DMS114 treated with DMSO at 0.1 percent for 48 hours (cell line): ENCODE results near the gene WIF1.

Experiments used
- DNase-seq: peaks from one replicate; lab custom pipeline; 2025; ENCODE audit not compliant: unreplicated experiment; lab: John Stamatoyannopoulos, UW

WIF1 gene

GRCh38 chr12:65025136-65025535 lies 96.0 kb downstream of the WIF1 start:
- no peak for DNase-seq

DNA sequence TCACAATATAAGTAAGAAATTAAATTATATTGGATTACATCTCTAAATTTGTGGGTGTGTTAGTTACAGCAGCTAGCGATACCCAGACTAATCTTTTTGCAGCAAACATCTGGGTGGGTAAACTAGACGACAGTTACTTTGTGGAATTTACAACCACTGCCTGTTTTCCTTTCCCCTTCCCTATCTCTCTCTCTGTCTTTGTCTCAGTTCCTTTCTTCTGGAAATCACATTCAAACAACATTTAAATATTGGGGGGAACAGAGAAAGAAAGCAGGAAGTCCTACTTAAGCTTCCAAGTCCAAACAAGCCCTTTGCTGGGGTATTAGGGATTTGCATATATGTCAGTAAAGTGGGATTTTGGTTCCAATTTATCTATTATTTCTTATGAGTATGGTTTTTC lies 97.6 kb downstream of the WIF1 start:
- no peak for DNase-seq

DNA sequence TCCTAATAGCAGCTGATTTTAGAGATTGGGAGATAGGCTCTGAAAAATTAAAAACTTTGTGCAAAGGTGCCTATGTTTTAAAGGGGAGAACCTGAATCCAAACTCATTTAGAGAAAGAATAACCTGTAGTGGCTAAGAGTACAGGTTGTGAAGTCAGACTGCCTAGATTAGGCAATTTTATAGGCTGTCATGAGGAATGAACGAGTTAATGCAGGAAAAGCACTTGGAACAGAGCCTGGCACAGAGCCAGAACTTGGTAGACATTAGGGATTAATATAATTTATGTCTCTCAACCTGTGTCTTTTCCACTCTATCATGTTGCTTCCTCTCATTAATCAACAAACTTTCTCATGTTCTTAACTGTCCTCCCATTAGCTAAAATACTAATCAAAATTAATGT lies 98.1 kb downstream of the WIF1 start:
- no peak for DNase-seq

DNA sequence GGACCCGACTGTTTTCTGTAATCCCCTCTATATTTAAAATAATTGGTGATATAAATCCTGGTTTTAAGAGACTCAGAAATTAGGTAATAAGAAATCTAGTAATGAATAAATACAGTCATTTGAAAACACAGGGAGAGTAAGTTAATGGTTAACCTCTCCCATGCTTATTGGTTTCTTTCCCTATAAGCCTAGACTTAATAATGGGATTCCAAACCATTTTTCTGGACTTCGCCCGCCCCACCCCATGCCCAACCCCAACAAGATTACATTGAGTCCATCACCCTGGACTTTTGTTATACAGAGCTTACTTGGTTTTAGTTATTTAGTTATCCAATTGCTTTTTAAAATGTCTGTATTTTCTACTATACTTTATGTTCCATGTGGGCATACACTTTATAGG lies 98.7 kb downstream of the WIF1 start:
- no peak for DNase-seq

- DNase-seq = no peak
Measured at GRCh38 chr12:65019696-65020234, 101.3 kb downstream of the WIF1 start.

- no peak for DNase-seq
Measured at GRCh38 chr12:65016881-65017650, 104.0 kb downstream of the WIF1 start.

- DNase-seq = no peak
Measured at GRCh38 chr12:65015850-65016249, 105.3 kb downstream of the WIF1 start.

DNA sequence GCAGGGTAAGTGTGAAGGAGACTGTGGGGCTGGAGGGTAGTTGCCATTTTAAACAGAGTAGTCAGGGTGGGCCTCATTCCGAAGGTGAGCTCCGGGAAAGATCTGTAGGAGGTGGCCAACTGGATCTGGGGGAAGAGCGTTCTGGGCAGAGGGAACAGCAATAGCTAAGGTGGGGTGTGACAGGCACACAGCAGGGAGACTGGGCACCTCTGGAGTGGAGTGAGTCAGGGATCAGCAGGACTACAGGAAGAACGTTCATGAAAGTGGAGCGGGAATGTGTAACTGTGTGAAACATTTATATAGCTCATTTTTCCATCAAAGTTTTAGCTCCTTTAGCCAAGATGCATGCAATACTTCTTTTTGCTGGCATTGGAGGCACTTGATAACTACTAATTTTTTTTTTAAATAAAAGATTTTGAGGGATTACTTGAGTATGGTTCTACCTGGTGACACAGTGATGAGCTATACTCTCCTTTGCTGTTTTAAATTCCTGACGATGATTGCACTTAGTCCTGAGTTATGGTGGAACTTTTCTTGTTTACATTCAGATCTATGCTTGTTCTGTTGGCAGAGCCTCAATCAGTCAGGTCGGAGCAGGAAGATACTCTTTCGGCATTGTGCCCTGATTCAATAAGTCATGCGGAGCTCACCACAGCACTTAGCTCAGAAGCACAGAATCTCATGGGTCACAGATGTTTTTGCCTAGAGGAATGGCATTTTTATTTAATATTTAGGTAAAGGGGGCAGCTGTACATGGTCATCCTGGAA lies 106.4 kb downstream of the WIF1 start:
- no peak for DNase-seq

GRCh38 chr12:65010437-65010836 lies 110.7 kb downstream of the WIF1 start:
- DNase-seq = no peak

DNA sequence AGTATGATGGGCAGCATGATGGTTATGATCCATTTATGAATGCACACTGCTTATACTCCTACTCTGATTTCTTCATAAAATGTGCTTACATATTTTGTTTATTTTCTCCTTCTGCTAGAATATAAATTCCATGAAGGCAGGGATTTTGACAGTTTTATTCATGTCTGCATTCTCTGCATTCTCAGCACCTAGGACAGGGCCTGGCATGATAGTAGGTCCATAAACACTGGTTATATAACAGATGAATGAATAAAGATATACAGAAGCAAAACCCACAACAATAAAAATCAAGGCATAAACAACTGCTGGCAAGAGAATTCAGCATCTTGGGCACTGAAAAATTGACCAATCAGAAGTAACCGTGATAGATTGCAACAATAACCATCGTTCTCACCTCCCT lies 115.4 kb downstream of the WIF1 start:
- no peak for DNase-seq

DNA sequence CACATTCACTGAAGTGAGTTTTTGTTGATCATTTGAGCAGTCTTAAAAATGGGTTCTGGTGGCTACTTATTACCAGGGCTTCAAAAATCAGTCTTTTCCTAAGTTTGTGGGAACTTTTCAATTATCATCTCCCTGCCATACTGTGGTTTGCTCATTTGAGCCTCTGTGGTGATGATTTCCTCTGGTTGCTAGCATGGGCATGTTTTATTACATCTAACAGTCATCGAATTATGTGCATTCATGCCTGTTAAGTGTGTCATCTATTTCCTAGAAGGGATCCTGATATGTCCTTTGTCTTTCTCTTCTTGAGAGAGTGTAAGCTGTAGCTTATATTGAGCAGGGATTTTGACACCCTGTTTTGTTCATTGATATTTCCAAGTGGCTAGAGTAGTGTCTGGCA lies 116.8 kb downstream of the WIF1 start:
- no peak for DNase-seq
